Measurements from ENCODE around the gene TAB2. TPM values are rescaled to one million over a fixed set of nuclear protein-coding genes. Genes with fewer than 3 reads are reported as not detected.

The TAB2 gene
- total RNA-seq, 4 donors from 2014 or later: 80.2 to 98.8 (median 91.2) TPM

DNA sequence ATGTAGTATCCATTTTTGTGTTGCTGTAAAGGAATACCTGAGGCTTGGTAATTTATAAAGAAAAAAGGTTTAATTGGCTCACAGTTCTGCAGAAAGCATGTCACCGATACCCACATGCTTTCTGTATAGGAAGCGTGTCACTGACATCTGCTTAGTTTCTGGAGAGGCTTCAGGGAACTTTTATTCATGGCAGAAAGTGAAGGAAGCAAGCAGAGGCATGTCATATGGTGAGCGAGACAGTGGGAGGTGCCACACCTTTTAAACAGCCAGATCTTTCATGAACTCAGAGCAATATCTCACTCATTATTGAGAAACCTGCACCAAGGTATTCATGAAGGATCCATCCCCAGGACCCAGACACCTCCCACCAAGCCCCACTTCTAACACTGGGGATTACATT, 86.0 kb downstream of the TAB2 start:
- intact Hi-C loops (cut with DNase I): no loop called here
- H3K36me3 ChIP-seq: peaks cover 15 to 42% (median 29%) of the 10 kb centered on the region in 4 donors
- no peaks in the 10 kb centered on the region for H3K27me3 ChIP-seq
- no peak overlapping the region for H3K4me3 ChIP-seq
- no peak overlapping the region for H3K27ac ChIP-seq (replicated peaks in 1 of 4)
- WGBS: 96% methylated on average over 3 of the region's 3 CpGs
- no peaks in the 10 kb centered on the region for H3K9me3 ChIP-seq
- no peak for DNase-seq (ENCODE audit: extremely low spot score)
- no peaks in the 10 kb centered on the region for H3K4me1 ChIP-seq
- TF ChIP-seq EP300 (IDR thresholded peaks at IDR 0.05) (no peak), CTCF (IDR thresholded peaks at IDR 0.05) (no peak), POLR2A (IDR thresholded peaks at IDR 0.05; ENCODE audit: low read depth) (no peak), POLR2AphosphoS5 (IDR thresholded peaks at IDR 0.05) (no peak)

GRCh38 chr6:149405823-149406765, 88.6 kb downstream of the TAB2 start:
- peaks cover 0 to 5% (median 0%) of the 10 kb centered on the region in 4 donors for H3K4me1 ChIP-seq
- no peak for DNase-seq (ENCODE audit: extremely low spot score)
- no peaks in the 10 kb centered on the region for H3K9me3 ChIP-seq
- WGBS: 81% methylated on average over 5 of the region's 5 CpGs
- peaks cover 11 to 39% (median 22%) of the 10 kb centered on the region in 4 donors for H3K36me3 ChIP-seq
- no peak for TF ChIP-seq POLR2A (IDR thresholded peaks at IDR 0.05; ENCODE audit: low read depth)
- no peak for TF ChIP-seq POLR2AphosphoS5 (IDR thresholded peaks at IDR 0.05)
- TF ChIP-seq CTCF (IDR thresholded peaks at IDR 0.05): no peak
- TF ChIP-seq EP300 (IDR thresholded peaks at IDR 0.05): no peak
- H3K4me3 ChIP-seq: no peak overlapping the region
- H3K27ac ChIP-seq (replicated peaks in 1 of 4): no peak overlapping the region
- intact Hi-C loops (cut with DNase I): no loop called here
- no peaks in the 10 kb centered on the region for H3K27me3 ChIP-seq

DNA sequence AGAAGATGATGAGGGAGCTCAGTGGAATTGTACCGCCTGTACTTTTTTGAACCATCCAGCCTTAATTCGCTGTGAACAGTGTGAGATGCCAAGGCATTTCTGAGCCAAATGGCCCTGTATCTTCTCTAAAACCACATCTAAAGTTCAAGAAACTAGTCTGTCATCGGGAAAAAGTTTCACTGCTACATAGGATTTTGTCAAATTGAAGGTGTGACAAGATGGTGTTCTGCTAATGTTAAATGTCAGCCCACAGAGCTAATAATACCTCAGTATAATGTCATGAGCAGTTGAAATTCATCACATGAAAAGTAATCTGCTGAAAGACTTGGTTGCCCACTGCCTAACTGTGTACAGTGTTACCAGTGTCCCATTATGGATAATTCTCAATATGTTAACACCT, 92.1 kb downstream of the TAB2 start:
- TF ChIP-seq EP300 (IDR thresholded peaks at IDR 0.05) (no peak), POLR2AphosphoS5 (IDR thresholded peaks at IDR 0.05) (no peak), POLR2A (IDR thresholded peaks at IDR 0.05; ENCODE audit: low read depth) (no peak), CTCF (IDR thresholded peaks at IDR 0.05) (no peak)
- no peak overlapping the region for H3K27ac ChIP-seq (replicated peaks in 1 of 4)
- intact Hi-C loops (cut with DNase I): no loop called here
- no peaks in the 10 kb centered on the region for H3K9me3 ChIP-seq
- no peaks in the 10 kb centered on the region for H3K27me3 ChIP-seq
- DNase-seq (ENCODE audit: extremely low spot score): no peak
- WGBS: 93% methylated on average over 3 of the region's 3 CpGs
- no peak overlapping the region for H3K4me3 ChIP-seq
- H3K36me3 ChIP-seq: peaks cover 10 to 32% (median 13%) of the 10 kb centered on the region in 4 donors
- H3K4me1 ChIP-seq: peaks cover 0 to 5% (median 0%) of the 10 kb centered on the region in 4 donors

GRCh38 chr6:149410557-149410956, 93.0 kb downstream of the TAB2 start:
- H3K36me3 ChIP-seq: peaks cover 10 to 32% (median 13%) of the 10 kb centered on the region in 4 donors
- H3K27ac ChIP-seq (replicated peaks in 1 of 4): no peak overlapping the region

More at GRCh38 chr6:149410557-149410956, 93.0 kb downstream of the TAB2 start:
- TF ChIP-seq EP300 (IDR thresholded peaks at IDR 0.05) (no peak), POLR2AphosphoS5 (IDR thresholded peaks at IDR 0.05) (no peak), POLR2A (IDR thresholded peaks at IDR 0.05; ENCODE audit: low read depth) (no peak), CTCF (IDR thresholded peaks at IDR 0.05) (no peak)
- H3K27me3 ChIP-seq: no peaks in the 10 kb centered on the region
- intact Hi-C loops (cut with DNase I): no loop called here
- DNase-seq (ENCODE audit: extremely low spot score): no peak
- peaks cover 0 to 5% (median 0%) of the 10 kb centered on the region in 4 donors for H3K4me1 ChIP-seq
- H3K9me3 ChIP-seq: no peaks in the 10 kb centered on the region
- no peak overlapping the region for H3K4me3 ChIP-seq

All from esophagus muscularis mucosa (tissue), 4 donors.